ENCODE measurements around the gene EMCN.
"Not testable (repeated sequence)": the region's sequence is repeated elsewhere in the genome, so short reads cannot be mapped to it uniquely, and the experiment has no call there.

The EMCN gene

GRCh38 chr4:100391086-100391485 is 126.7 kb downstream of the EMCN start:
- in situ Hi-C loops (cut with MboI; ENCODE audit: low sequenced_read_pairs): no loop called here

- in situ Hi-C loops (cut with MboI; ENCODE audit: low sequenced_read_pairs): no loop called here
These were observed 131.6 kb downstream of the EMCN start for GRCh38 chr4:100386270-100386669.

GRCh38 chr4:100380401-100380800 is 137.4 kb downstream of the EMCN start:
- in situ Hi-C loops (cut with MboI; ENCODE audit: low sequenced_read_pairs): not testable (repeated sequence)

GRCh38 chr4:100379583-100380105 is 138.2 kb downstream of the EMCN start:
- in situ Hi-C loops (cut with MboI; ENCODE audit: low sequenced_read_pairs): no loop called here

GRCh38 chr4:100372432-100372831 is 145.4 kb downstream of the EMCN start:
- in situ Hi-C loops (cut with MboI; ENCODE audit: low sequenced_read_pairs): no loop called here

GRCh38 chr4:100369871-100370270 is 148.0 kb downstream of the EMCN start:
- in situ Hi-C loops (cut with MboI; ENCODE audit: low sequenced_read_pairs): no loop called here

- in situ Hi-C loops (cut with MboI; ENCODE audit: low sequenced_read_pairs): no loop called here
These were observed 150.4 kb downstream of the EMCN start for GRCh38 chr4:100367451-100367850.

- in situ Hi-C loops (cut with MboI; ENCODE audit: low sequenced_read_pairs): no loop called here
These were observed 151.6 kb downstream of the EMCN start for GRCh38 chr4:100366213-100366612.

- in situ Hi-C loops (cut with MboI; ENCODE audit: low sequenced_read_pairs): no loop called here
These were observed 155.5 kb downstream of the EMCN start for GRCh38 chr4:100362366-100362765.

- in situ Hi-C loops (cut with MboI; ENCODE audit: low sequenced_read_pairs): no loop called here
These were observed 156.5 kb downstream of the EMCN start for GRCh38 chr4:100361336-100361735.

- in situ Hi-C loops (cut with MboI; ENCODE audit: low sequenced_read_pairs): no loop called here
These were observed 157.6 kb downstream of the EMCN start for GRCh38 chr4:100360211-100360610.

- in situ Hi-C loops (cut with MboI; ENCODE audit: low sequenced_read_pairs): no loop called here
These were observed 158.4 kb downstream of the EMCN start for GRCh38 chr4:100359441-100359840.

GRCh38 chr4:100357542-100357941 is 160.3 kb downstream of the EMCN start:
- in situ Hi-C loops (cut with MboI; ENCODE audit: low sequenced_read_pairs): no loop called here

GRCh38 chr4:100356172-100356571 is 161.7 kb downstream of the EMCN start:
- in situ Hi-C loops (cut with MboI; ENCODE audit: low sequenced_read_pairs): no loop called here

GRCh38 chr4:100352352-100352751 is 165.5 kb downstream of the EMCN start:
- in situ Hi-C loops (cut with MboI; ENCODE audit: low sequenced_read_pairs): not testable (repeated sequence)

GRCh38 chr4:100348473-100348872 is 169.3 kb downstream of the EMCN start:
- in situ Hi-C loops (cut with MboI; ENCODE audit: low sequenced_read_pairs): no loop called here

- in situ Hi-C loops (cut with MboI; ENCODE audit: low sequenced_read_pairs): no loop called here
These were observed 170.6 kb downstream of the EMCN start for GRCh38 chr4:100347241-100347640.

GRCh38 chr4:100345585-100345984 is 172.2 kb downstream of the EMCN start:
- in situ Hi-C loops (cut with MboI; ENCODE audit: low sequenced_read_pairs): no loop called here
